Lower lobe of right lung (tissue), 2 donors: ENCODE measurements around the gene MYO10. TPM values are rescaled to one million over a fixed set of nuclear protein-coding genes. Genes with fewer than 3 reads are reported as not detected.

Source experiments
- ATAC-seq, 2 donors: fragments of 200-7000 bp; cut with Tn5 transposase; one replicate each; pipeline ENCODE4 v1.9.1; 2020 to 2022; ENCODE audit warnings: mild to moderate bottlenecking in 2 of 2, moderate library complexity in 2 of 2
- DNase-seq: peaks from one replicate; pipeline ENCODE4 v3.0.0-alpha.2; 2020
- H3K27ac ChIP-seq: fragments of 200-600 bp; one replicate; pipeline ENCODE4 v1.8.0; 2022
- H3K27me3 ChIP-seq: fragments of 200-600 bp; one replicate; pipeline ENCODE4 v1.8.0; 2022; ENCODE audit warnings: low read depth
- H3K36me3 ChIP-seq: fragments of 200-600 bp; one replicate; pipeline ENCODE4 v1.8.0; 2022; ENCODE audit warnings: mild to moderate bottlenecking
- H3K4me1 ChIP-seq: fragments of 200-600 bp; one replicate; pipeline ENCODE4 v1.8.0; 2022
- H3K4me3 ChIP-seq: fragments of 200-600 bp; one replicate; pipeline ENCODE4 v1.8.0; 2022; ENCODE audit warnings: mild to moderate bottlenecking
- H3K9me3 ChIP-seq: fragments of 200-600 bp; one replicate; pipeline ENCODE4 v1.8.0; 2022
- CTCF ChIP-seq: fragments of 200-600 bp; IDR thresholded peaks from one replicate; pipeline ENCODE4 v1.8.0; 2022; ENCODE audit warnings: antibody characterized with exemption, mild to moderate bottlenecking
- intact Hi-C: fragments of 100-400 bp; cut with DNase I; formaldehyde crosslinking; loops from one replicate; pipeline ENCODE4 v1.11.0; 2022
- total RNA-seq: library from RNA; stranded (reverse); fragmentation: NEBNext Ultra II Directional; extraction: Animal tissue kit (Norgen Biotek cat#: 25700); gene quantifications from one replicate; pipeline ENCODE4 v1.2.1, GENCODE V29; 2021
- donor health status: DM: no; HTN: yes; CAD: no; lungs with severe emphysema.

The MYO10 gene
- total RNA-seq, 1 donor from 2014 or later: 51.5 TPM

GRCh38 chr5:16885635-16886365 is 50.3 kb downstream of the MYO10 start:
- Histone ChIP-seq H3K4me3 (no peak overlapping the region), H3K27me3 (no peaks in the 10 kb centered on the region), H3K27ac (peak overlapping the region; percentile 53), H3K36me3 (no peaks in the 10 kb centered on the region), H3K4me1 (peaks cover 48% of the 10 kb centered on the region), H3K9me3 (no peaks in the 10 kb centered on the region)
- intact Hi-C loops: no loop called here
- ATAC-seq (peak in 1 of 2 donors; percentile 24), DNase-seq (no peak)
- no peak for TF ChIP-seq CTCF

GRCh38 chr5:16884595-16884994 is 51.5 kb downstream of the MYO10 start:
- intact Hi-C loops: no loop called here
- Histone ChIP-seq H3K4me3 (no peak overlapping the region), H3K4me1 (peaks cover 46% of the 10 kb centered on the region), H3K9me3 (no peaks in the 10 kb centered on the region), H3K36me3 (no peaks in the 10 kb centered on the region), H3K27me3 (no peaks in the 10 kb centered on the region), H3K27ac (no peak overlapping the region)
- ATAC-seq (no peak), DNase-seq (no peak)
- TF ChIP-seq CTCF: no peak

DNA sequence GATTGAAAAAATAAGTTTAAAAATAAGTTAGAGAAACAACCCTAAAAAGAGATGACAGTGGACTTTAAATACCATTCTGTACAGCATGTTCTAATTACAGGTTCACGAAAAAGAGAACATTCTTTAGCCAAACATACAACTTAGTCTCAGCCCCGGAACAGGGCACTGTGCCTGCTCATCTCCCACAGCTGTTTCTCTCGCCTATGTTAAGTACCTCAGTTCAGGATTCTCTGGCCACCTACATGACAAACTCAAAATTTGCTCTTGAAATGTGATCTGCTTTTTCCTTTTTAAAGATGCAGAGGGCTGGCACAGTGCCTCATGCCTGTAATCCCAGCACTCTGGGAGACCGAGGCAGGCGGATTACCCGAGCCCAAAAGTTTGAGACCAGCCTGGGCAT is 52.3 kb downstream of the MYO10 start:
- intact Hi-C loops: no loop called here
- Histone ChIP-seq H3K4me1 (peaks cover 49% of the 10 kb centered on the region), H3K27ac (no peak overlapping the region), H3K9me3 (no peaks in the 10 kb centered on the region), H3K36me3 (no peaks in the 10 kb centered on the region), H3K27me3 (no peaks in the 10 kb centered on the region), H3K4me3 (no peak overlapping the region)
- DNase-seq: no peak
- ATAC-seq: no peak
- no peak for TF ChIP-seq CTCF

GRCh38 chr5:16883176-16883575 is 52.9 kb downstream of the MYO10 start:
- Histone ChIP-seq H3K27ac (no peak overlapping the region), H3K4me3 (no peak overlapping the region), H3K36me3 (no peaks in the 10 kb centered on the region), H3K9me3 (no peaks in the 10 kb centered on the region), H3K4me1 (peaks cover 44% of the 10 kb centered on the region), H3K27me3 (no peaks in the 10 kb centered on the region)
- intact Hi-C loops: no loop called here
- no peak for DNase-seq
- no peak for TF ChIP-seq CTCF
- ATAC-seq: no peak

- peaks cover 44% of the 10 kb centered on the region for H3K4me1 ChIP-seq
- H3K27ac ChIP-seq: peak overlapping the region; percentile 13
- intact Hi-C loops: no loop called here
These were observed 54.8 kb downstream of the MYO10 start for GRCh38 chr5:16881251-16881650.

More at GRCh38 chr5:16881251-16881650, 54.8 kb downstream of the MYO10 start:
- no peak for DNase-seq
- Histone ChIP-seq H3K36me3 (no peaks in the 10 kb centered on the region), H3K9me3 (no peaks in the 10 kb centered on the region), H3K27me3 (no peaks in the 10 kb centered on the region), H3K4me3 (no peak overlapping the region)
- TF ChIP-seq CTCF: no peak
- ATAC-seq: no peak
